NCI-H2196 (cell line): ENCODE measurements around the gene CYTH2.

Experiments
- DNase-seq: peaks from one replicate; lab custom pipeline; 2025; ENCODE audit not compliant: unreplicated experiment; lab: John Stamatoyannopoulos, UW

CYTH2 gene

GRCh38 chr19:48452289-48453190, 16.6 kb upstream of the CYTH2 start:
- no peak for DNase-seq

DNA sequence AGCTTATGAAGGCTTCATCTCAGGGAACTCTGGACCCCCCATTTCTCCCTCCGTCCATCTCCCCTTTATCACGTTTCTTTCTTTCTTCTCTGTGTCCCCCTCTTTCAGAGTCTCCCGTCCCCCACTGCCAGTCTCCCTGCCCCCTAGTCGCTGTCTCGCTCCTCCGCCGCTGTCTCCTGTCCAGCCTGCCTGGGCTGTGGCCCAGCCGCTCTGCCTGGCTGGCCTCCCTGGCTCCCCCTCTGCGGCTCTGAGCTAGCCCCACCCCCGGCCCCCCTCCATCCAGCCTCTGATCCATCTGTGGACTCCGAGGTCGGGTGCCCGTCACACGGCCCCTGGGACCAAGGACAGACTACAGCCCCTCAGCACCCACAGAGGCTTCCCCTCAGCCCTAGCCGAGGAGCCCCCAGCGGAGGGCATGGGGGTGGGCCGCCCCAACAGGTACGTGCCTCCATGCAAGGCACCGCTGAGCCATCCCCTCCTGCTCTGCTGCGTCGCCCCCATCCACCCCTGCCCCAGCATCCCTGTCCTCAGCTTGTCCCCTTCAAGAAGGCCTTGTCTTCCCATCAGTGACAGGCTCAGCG, 14.9 kb upstream of the CYTH2 start:
- no peak for DNase-seq

DNA sequence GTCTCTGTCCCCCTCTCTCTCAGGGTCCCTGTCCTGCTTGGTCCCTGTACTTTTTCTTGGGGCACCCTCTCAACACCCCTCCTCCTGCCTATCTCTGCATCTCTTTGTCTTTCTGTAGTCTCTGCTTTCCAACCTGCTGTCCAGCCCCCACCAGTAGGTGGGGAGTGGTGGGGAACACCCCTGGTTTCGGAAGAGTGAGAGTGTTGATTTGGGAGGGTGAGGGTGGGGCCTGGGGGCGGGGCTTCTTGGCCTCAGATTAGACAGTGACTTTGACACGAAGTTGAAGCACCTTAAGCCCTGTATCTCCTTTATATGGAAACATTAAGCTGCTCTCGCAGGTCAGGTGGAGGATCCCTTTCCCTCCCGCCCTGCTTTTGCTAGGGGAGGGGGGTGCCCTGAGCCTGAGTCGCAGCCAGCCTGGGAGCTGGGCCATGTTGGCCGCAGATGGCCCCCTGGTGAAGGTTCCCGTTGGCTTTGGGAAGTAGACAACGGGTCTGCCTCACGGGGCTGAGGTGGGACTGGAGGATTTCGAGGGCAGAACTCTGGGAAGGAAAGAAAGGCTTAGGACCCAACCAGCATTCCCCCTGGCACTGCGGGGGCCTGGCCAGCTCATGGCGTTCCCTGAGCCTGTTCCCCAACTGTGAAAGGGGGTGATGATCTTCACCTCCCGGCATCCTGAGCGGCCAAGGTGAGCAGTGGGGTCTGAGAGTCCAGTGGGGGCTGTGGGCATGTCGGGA, 13.8 kb upstream of the CYTH2 start, which contains the start of gene KCNJ14:
KCNJ14 (plus strand) TSS at position 404 of the 737 bp plus-strand sequence. CDS start 6,151 bp downstream, outside the sequence.
- DNase-seq, result no peak

DNA sequence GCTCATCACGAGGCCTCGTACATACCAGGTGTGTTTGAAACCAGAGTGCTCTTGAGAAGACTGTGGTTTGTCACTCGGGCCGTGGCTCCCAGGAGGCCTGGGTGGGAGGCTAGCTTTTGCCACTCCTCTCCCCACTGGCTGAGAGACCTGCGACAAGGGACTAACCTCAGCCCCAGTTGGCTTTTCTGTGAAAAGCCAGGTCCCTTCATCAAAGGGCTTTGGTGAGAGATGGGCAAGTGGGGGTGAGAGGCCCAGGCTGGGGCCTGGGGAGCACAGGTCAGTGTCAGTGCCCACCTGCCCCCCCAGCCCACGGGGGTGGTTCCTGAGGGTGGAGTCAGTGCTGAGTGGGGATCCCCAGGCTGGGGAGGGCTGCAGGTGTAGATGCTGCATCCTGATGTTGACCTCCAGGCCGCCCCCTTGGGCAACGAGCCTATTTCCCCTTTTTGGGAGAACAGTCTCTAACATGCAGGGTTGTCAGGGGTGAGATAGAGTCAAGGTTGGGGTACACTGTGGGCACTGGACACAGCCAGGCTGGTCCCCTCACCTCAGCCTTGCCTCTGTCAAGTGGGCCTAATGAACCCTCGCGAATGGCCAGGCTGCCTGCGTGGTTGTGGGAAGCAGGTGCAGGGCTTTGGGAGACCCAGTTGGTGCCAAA, 13.1 kb upstream of the CYTH2 start:
- DNase-seq, result no peak

DNA sequence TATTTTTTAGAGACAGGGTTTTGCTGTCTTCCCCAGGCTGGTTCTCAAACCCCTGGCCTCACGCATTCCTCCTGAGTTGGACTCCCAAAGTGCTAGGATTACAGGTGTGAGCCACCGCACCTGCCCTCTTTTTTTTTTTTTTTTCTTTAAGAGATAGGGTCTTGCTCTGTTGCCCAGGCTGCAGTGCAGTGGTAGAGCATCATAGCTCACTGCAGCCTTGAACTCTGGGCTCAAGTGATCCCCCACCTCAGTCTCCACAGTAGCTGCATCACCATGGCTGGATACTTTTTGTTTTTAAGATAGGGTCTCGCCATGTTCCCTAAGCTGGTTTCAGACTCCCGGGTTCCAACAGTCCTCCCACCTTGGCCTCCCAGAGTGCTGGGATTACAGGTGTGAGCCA, 12.3 kb upstream of the CYTH2 start:
- DNase-seq, result no peak

- no peak for DNase-seq
Measured at GRCh38 chr19:48458016-48458415, 11.2 kb upstream of the CYTH2 start.

- no peak for DNase-seq
Measured at GRCh38 chr19:48461651-48461981, 7.6 kb upstream of the CYTH2 start.

DNA sequence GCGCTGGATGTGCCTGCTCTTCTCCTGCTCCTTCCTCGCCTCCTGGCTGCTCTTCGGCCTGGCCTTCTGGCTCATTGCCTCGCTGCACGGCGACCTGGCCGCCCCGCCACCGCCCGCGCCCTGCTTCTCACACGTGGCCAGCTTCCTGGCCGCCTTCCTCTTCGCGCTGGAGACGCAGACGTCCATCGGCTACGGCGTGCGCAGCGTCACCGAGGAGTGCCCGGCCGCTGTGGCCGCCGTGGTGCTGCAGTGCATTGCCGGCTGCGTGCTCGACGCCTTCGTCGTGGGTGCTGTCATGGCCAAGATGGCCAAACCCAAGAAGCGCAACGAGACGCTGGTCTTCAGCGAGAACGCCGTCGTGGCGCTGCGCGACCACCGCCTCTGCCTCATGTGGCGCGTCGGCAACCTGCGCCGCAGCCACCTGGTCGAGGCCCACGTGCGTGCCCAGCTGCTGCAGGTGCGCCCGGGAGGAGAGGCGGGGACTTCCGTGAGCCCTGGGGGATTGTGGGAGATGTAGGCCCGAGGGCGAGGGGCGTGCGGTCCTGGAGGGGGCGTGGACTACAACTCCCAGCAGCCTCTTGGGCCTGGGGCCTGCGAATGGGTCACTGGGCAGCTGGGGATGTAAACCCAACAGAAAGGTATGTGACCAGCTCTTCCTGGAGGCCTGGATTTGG, 7.0 kb upstream of the CYTH2 start:
- no peak for DNase-seq

- no peak for DNase-seq
Measured at GRCh38 chr19:48465215-48465614, 4.0 kb upstream of the CYTH2 start.

DNA sequence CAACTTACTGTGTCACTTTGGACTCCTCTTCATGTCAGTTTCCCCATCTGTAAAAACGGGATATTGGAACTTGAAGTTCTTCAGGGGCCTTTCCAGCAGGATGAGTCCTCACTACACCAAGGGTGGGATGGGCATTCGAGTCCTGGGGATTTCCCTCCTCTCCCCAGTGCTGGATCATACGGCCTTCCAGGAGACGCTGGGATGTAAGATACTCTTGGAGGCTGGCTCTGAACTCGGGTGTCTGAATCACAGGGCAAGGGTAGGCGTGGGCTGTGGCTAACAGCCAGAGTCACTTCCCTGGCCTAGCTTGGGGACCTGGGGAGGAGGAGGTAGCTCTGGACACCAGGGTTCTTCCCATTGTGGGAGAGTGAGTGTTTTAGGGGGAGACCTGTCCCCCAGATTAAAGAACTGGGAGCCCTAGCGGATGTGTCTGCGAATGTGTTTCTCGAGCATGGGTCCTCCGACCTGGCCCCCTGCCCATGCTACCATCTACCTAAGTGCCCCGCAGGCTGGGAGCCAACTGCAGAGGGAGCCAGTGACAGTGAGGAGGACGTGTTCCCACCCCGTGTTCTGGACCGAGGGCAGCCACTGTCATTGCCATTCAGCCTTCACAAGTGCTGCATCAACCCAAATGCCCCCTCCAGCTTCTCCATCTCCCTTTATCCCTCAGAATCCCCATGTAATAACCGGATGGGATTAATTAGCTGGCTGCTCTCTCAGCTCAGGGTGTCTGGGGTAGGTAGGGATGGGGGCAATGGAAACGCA, 2.4 kb upstream of the CYTH2 start:
- DNase-seq, result no peak

DNA sequence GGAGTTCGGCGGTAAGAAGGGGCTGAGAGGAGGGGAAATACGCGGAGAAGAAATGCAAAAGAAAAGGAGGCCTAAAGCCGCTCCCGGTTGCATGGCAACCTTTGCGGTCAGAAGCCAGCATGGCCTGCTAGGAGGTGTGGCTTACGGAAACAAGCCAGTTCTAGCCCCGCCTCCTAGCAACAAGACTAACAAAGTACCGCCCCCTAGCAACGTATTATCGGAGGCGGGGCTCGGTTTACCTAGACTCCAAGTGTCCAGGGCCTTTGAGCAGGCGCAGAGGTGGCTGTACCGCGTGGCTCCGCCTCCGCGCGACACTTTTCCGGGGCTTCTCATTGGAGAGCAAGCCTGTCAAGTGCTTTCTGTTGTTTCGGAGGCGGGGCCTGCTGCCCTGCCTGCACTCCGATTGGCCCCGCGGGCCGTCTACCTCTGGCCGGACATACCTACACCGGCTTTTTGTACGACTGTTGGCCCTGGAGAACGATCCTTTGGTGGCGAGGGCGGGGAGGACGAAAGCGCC, 339 bp upstream of the CYTH2 start:
- peak; percentile 100 for DNase-seq

GRCh38 chr19:48469934-48470680, 938 bp downstream of the CYTH2 start:
- no peak for DNase-seq

- no peak for DNase-seq
Measured at GRCh38 chr19:48470856-48471255, 1.7 kb downstream of the CYTH2 start.

- no peak for DNase-seq
Measured at GRCh38 chr19:48471836-48472235, 2.7 kb downstream of the CYTH2 start.

GRCh38 chr19:48473161-48473966, 4.2 kb downstream of the CYTH2 start:
- no peak for DNase-seq

GRCh38 chr19:48474084-48474592, 5.0 kb downstream of the CYTH2 start:
- no peak for DNase-seq

DNA sequence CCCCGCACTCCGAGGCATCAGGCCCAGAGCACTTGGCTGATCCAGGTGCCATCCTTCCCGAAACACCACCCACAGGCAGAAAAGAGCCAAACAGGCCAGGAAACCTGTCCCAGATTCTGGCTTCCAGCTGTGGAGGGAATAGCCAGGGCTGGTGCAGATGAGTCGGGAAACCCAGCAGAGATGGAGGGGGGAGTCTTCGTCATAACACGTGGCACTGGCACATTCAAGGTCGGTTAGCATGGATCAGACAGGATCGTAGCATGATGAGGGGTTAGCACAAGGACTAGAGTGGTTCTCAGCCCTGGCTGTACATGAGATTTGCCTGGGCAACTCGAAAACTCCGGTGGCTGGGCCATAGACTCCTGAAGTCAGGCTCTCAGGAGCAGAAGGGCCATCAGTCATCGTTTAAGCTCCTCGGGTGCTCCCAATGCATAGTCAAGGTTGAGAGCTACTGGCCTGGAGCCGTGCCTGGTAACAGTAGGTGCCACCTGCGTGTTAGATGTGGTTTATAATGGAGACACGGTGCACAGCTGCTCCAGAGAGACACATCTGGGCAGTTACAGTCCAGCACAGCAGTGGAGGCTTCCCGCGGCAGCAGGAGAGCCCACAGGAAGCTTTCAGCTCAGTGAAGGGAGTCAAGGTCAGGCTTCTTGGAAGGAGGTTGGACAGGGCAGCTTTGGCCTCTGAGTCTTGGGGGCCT, 6.3 kb downstream of the CYTH2 start:
- no peak for DNase-seq

DNA sequence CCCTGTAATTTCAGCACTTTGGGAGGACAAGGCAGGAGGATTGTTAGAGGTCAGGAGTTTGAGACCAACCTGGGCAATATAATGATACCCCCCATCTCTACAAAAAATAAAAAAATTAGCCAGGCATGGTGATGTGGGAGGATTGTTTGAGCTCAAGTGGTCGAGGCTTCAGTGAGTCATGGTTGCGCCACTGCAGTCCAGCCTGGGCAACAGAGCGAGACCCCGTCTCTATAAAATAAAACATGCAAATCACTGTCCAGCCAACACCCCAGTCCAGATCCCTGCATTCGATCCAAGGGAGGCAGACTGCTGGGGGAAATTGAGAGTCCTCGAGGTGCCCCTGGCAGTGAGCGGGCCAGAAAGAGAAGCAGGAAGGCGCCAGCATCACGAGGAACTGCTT, 7.0 kb downstream of the CYTH2 start:
- no peak for DNase-seq
